PC-3 (cell line): ENCODE measurements around the gene GMDS. TPM values are rescaled to one million over a fixed set of nuclear protein-coding genes. Genes with fewer than 3 reads are reported as not detected.

Experiments used
- ATAC-seq: fragments of 200-7000 bp; cut with Tn5 transposase; 2 replicates; pipeline ENCODE4 v1.9.1; 2020; ENCODE audit warnings: mild to moderate bottlenecking, moderate library complexity
- BruUV-seq: library from RNA; stranded (reverse); fragments of 400-500 nt; replicated peaks from 2 replicates; lab custom pipeline; 2021; lab: Mats Ljungman, UMichigan
- CTCF ChIA-PET: fragments of 300-600 bp; sonication (Branson Sonifier 250); formaldehyde crosslinking; loops from one replicate; lab custom pipeline; 2022; ENCODE audit warnings: antibody characterized with exemption; lab: Charles Lee
- POLR2A ChIA-PET: fragments of 300-600 bp; sonication (Branson Sonifier 250); formaldehyde crosslinking; loops from one replicate; lab custom pipeline; 2022; ENCODE audit warnings: antibody characterized with exemption; ENCODE audit not compliant: unreplicated experiment; lab: Charles Lee
- DNase-seq: peaks from one replicate; pipeline ENCODE4 v3.0.0-alpha.2; 2015
- H2AFZ ChIP-seq: fragments of 300-600 bp; sonication (generic); 2 replicates; pipeline ENCODE4 v1.6.0; 2016; ENCODE audit warnings: antibody characterized with exemption, low read length
- H3F3A ChIP-seq: fragments of 300-600 bp; sonication (generic); one replicate; pipeline ENCODE4 v1.6.0; 2017; ENCODE audit warnings: antibody characterized with exemption, low read length, control low read depth, mild to moderate bottlenecking; ENCODE audit not compliant: unreplicated experiment
- H3K27ac ChIP-seq: fragments of 300-600 bp; sonication (generic); 2 replicates; pipeline ENCODE4 v1.5.1; 2016; ENCODE audit warnings: mild to moderate bottlenecking, low read length
- H3K27me3 ChIP-seq: fragments of 300-600 bp; sonication (generic); 2 replicates; pipeline ENCODE4 v1.6.1; 2016; ENCODE audit warnings: low read length, mixed read lengths
- H3K36me3 ChIP-seq: fragments of 300-600 bp; sonication (generic); 2 replicates; pipeline ENCODE4 v1.6.1; 2016; ENCODE audit warnings: low read depth, mixed run types, low read length, mixed read lengths
- H3K4me1 ChIP-seq: fragments of 300-600 bp; sonication (generic); 2 replicates; pipeline ENCODE4 v1.5.1; 2016; ENCODE audit warnings: low read length; ENCODE audit not compliant: insufficient read depth
- H3K4me2 ChIP-seq: fragments of 300-600 bp; sonication (generic); 2 replicates; pipeline ENCODE4 v1.6.0; 2016; ENCODE audit warnings: low read length
- H3K4me3 ChIP-seq: fragments of 300-600 bp; sonication (generic); 2 replicates; pipeline ENCODE4 v1.5.1; 2016; ENCODE audit warnings: mild to moderate bottlenecking, low read length, mixed read lengths
- H3K79me2 ChIP-seq: fragments of 300-600 bp; sonication (generic); 2 replicates; pipeline ENCODE4 v1.6.1; 2017; ENCODE audit warnings: low read length, mixed read lengths
- H3K9ac ChIP-seq: fragments of 300-600 bp; sonication (generic); 2 replicates; pipeline ENCODE4 v1.6.0; 2016; ENCODE audit warnings: mild to moderate bottlenecking, low read length
- H3K9me2 ChIP-seq: fragments of 300-600 bp; sonication (generic); replicated peaks from 2 replicates; pipeline ENCODE4 v1.6.1; 2016; ENCODE audit warnings: mixed run types, low read length, mixed read lengths
- H3K9me3 ChIP-seq: fragments of 300-600 bp; sonication (generic); 2 replicates; pipeline ENCODE4 v1.6.1; 2016; ENCODE audit warnings: low read length, mixed read lengths
- H4K20me1 ChIP-seq: fragments of 300-600 bp; sonication (generic); 2 replicates; pipeline ENCODE4 v1.6.1; 2016; ENCODE audit warnings: low read length, mixed read lengths
- EZH2 ChIP-seq: fragments of 300-600 bp; sonication (generic); IDR thresholded peaks from one replicate; pipeline ENCODE4 v1.6.1; 2017; ENCODE audit warnings: antibody characterized with exemption, mild to moderate bottlenecking, low read length; ENCODE audit not compliant: unreplicated experiment
- EZH2phosphoT487 ChIP-seq: fragments of 300-600 bp; sonication (generic); IDR thresholded peaks from 2 replicates; pipeline ENCODE4 v1.6.1; 2018; ENCODE audit warnings: mild to moderate bottlenecking, antibody characterized with exemption, low read length, borderline replicate concordance
- intact Hi-C: fragments of 100-400 bp; cut with micrococcal nuclease; formaldehyde crosslinking; loops from 2 replicates; pipeline ENCODE4 v1.9.0; 2023
- total RNA-seq: library from RNA; depleted of rRNA; stranded (reverse); fragments of >200 nt; gene quantifications from 2 replicates; pipeline ENCODE4 v1.2.3, GENCODE V29; 2014
- TF ChIP-seq, protein P1 (sequence below): fragments of 300-600 bp; sonication (generic); conservative IDR thresholded peaks from 2 replicates; pipeline ENCODE4 v1.5.1; 2017; ENCODE audit warnings: antibody characterized with exemption, low read depth, mild to moderate bottlenecking, low read length

Gene GMDS
- total RNA-seq, 1 experiment from 2014 or later: 18.3 TPM

DNA sequence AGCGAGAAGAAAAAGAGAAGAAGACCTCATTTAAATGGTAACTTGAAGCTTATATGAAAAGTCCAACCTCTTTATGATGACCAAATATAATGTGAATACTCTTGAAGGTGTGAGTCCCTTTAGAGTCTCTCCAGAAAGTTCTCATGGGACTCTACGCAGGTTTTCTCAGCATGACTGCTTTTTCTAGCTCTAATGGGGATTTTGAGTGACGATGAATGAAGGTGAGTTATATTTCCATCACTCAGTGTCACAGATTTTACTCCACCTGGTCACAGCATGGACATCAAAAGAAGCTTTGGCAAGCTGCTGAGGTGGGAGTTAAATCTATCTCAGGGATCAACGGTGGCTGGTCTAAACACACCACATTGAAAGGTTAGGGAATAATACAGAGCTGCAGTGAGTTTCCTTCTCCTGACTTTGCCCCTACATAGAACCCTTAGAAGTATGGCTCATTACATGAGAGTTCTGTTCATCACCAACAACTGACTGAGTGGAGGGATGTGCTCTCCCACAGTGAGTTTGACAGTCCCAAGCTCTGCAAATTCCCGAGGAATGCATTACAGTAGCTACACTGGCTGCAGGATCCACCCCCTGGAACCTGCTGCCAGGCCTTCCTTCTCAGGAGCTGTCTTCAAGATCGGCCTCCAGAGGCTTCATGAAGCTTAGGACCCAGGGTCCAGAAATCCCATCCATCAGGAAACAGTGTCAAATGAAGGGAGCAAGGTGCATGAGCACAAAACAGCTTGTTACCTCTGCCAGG, 508.9 kb downstream of the GMDS start:
- TF ChIP-seq, protein P1, sequence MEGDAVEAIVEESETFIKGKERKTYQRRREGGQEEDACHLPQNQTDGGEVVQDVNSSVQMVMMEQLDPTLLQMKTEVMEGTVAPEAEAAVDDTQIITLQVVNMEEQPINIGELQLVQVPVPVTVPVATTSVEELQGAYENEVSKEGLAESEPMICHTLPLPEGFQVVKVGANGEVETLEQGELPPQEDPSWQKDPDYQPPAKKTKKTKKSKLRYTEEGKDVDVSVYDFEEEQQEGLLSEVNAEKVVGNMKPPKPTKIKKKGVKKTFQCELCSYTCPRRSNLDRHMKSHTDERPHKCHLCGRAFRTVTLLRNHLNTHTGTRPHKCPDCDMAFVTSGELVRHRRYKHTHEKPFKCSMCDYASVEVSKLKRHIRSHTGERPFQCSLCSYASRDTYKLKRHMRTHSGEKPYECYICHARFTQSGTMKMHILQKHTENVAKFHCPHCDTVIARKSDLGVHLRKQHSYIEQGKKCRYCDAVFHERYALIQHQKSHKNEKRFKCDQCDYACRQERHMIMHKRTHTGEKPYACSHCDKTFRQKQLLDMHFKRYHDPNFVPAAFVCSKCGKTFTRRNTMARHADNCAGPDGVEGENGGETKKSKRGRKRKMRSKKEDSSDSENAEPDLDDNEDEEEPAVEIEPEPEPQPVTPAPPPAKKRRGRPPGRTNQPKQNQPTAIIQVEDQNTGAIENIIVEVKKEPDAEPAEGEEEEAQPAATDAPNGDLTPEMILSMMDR: no peak
- TF ChIP-seq EZH2phosphoT487 (no peak), EZH2 (no peak)
- ChIA-PET CTCF (no interaction called here), POLR2A (interaction anchor here (0.6 kb wide), 1 partner anchor 57 kb away, joined by 3 read pairs; no protein-coding TSS in a partner anchor)
- H3K27ac ChIP-seq: no peak overlapping the region
- DNase-seq (no peak), ATAC-seq (no peak)
- H3K9me2 ChIP-seq: no peaks in the 10 kb centered on the region
- no peak overlapping the region for H3K4me2 ChIP-seq
- no peaks in the 10 kb centered on the region for H3K79me2 ChIP-seq
- H3K36me3 ChIP-seq: no peaks in the 10 kb centered on the region
- intact Hi-C loops: no loop called here
- H2AFZ ChIP-seq: no peak overlapping the region
- no TSS peak for BruUV-seq
- H3F3A ChIP-seq: no peaks in the 10 kb centered on the region
- H3K4me1 ChIP-seq: no peaks in the 10 kb centered on the region
- no peak overlapping the region for H3K4me3 ChIP-seq
- H3K27me3 ChIP-seq: no peaks in the 10 kb centered on the region
- no peaks in the 10 kb centered on the region for H3K9me3 ChIP-seq
- no peaks in the 10 kb centered on the region for H4K20me1 ChIP-seq
- no peak overlapping the region for H3K9ac ChIP-seq

DNA sequence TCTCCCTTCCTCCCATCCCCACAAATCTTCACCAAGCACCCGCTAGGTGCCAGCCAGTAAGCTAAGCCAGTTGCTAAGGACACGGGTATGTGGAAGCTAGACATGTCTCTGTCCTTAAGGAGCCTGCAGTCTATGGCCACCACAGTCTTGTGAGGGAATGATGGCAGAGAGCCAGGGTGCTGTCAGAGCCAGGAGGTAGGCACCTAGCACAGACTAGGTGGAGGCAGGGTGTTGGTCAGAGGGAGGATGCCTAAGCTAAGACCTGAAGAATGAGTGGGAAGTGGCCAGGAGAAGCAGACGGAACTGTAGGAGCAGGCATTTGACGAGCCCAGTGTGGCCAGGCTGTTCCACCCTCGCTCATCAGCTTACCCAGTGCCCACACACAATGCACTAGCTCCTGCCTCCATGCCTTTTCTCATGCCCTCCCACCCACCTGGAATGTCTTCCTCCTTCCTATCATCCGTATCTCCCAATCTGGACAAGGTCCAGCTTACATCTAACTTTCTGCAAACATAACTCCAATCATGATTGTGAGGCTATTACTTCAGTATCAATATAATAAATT, 510.1 kb downstream of the GMDS start:
- Histone ChIP-seq H4K20me1 (no peaks in the 10 kb centered on the region), H3K9me3 (no peaks in the 10 kb centered on the region), H3K27me3 (no peaks in the 10 kb centered on the region), H3K9me2 (no peaks in the 10 kb centered on the region), H3K27ac (no peak overlapping the region), H3K36me3 (no peaks in the 10 kb centered on the region), H3F3A (no peaks in the 10 kb centered on the region), H3K4me3 (no peak overlapping the region), H3K79me2 (no peaks in the 10 kb centered on the region), H3K4me1 (no peaks in the 10 kb centered on the region), H2AFZ (no peak overlapping the region), H3K4me2 (no peak overlapping the region), H3K9ac (no peak overlapping the region)
- ChIA-PET CTCF (no interaction called here), POLR2A (no interaction called here)
- no TSS peak for BruUV-seq
- TF ChIP-seq EZH2 (no peak), EZH2phosphoT487 (no peak)
- TF ChIP-seq, protein P1: no peak
- intact Hi-C loops: no loop called here
- ATAC-seq: no peak
- DNase-seq: no peak

DNA sequence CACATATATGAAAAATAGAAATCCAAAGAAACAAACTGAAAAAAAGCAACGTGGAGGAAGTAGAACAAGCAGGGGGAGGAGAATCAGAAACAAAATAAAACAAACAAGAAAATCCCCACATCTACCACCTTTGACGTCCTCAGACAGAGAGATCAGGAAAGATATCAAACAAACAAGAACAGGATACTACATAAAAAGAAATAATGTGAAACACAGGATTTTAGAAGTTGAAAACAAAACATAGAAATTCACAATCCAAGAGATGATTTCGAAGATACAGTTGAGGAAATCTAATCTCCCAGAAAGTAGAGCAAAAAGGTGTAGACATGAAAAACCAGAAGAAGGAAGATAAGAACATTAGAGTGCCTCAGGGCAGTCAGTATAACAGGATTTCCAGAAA, 514.5 kb downstream of the GMDS start:
- Histone ChIP-seq H3K9ac (no peak overlapping the region), H3K4me1 (no peaks in the 10 kb centered on the region), H3K27ac (no peak overlapping the region), H3F3A (no peaks in the 10 kb centered on the region), H3K9me2 (no peaks in the 10 kb centered on the region), H4K20me1 (no peaks in the 10 kb centered on the region), H3K36me3 (no peaks in the 10 kb centered on the region), H3K27me3 (no peaks in the 10 kb centered on the region), H3K9me3 (no peaks in the 10 kb centered on the region), H3K4me2 (no peak overlapping the region), H3K79me2 (no peaks in the 10 kb centered on the region), H3K4me3 (no peak overlapping the region), H2AFZ (no peak overlapping the region)
- no peak for DNase-seq
- POLR2A ChIA-PET: no interaction called here
- no peak for ATAC-seq
- intact Hi-C loops: no loop called here
- CTCF ChIA-PET: no interaction called here
- BruUV-seq: no TSS peak
- TF ChIP-seq EZH2 (no peak), EZH2phosphoT487 (no peak)
- TF ChIP-seq, protein P1: no peak
